HG02973 (cell line): Measurements from ENCODE around the gene BCL2.
A peak's percentile ranks its signal among the peaks of the same experiment; 100 is the strongest.

Experiments used
- ATAC-seq: cut with Tn5 transposase; IDR thresholded peaks from one replicate; pipeline ENCODE4 v1.9.1; 2021; ENCODE audit warnings: moderate library complexity; ENCODE audit not compliant: unreplicated experiment

Gene BCL2

DNA sequence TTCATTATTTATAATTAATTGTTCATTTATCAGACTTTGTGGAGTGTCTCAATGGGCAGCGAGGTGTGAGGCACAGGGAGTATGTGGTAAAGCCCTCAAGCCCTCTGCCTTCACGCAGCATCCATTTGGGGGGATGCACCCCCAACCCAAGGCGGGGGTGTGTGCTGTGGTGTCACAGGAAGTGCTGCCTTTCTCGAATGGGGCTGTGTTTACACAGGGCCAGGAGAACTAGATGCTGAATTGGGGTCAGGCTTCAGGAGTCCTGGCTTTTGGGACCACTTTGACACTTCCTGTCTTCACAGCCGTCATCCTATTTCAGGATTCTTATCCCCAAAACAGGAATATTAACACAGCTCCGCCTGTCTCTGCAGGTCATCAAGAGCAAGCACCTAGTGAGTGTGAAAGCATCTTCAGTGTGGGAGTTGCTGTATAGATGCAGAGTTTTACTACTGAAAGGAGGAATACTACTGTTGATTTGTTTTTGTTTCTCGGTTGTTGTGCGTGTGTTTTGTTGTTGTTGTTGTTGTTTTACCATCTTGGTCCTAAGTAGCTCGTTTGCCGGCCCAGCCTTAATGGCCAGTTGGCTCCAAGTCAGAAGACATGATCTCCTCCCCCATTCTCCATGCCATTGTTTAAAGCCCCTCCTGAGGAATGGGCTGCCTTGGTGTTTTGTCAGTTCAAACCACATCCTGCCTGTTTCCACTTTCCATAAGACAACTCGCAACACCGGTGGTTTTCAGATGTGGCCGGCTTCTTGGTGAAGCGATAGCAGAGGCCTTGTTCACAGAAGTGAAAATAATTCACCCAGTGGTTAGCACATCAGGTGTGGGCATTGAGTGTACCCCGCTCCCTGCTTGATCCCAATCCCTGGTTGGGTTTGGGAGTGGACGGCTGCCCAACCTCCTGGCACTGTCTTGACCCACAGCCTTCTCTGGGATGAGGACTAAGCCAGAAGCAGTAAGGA lies 221.3 kb downstream of the BCL2 start:
- ATAC-seq = peak; percentile 69

DNA sequence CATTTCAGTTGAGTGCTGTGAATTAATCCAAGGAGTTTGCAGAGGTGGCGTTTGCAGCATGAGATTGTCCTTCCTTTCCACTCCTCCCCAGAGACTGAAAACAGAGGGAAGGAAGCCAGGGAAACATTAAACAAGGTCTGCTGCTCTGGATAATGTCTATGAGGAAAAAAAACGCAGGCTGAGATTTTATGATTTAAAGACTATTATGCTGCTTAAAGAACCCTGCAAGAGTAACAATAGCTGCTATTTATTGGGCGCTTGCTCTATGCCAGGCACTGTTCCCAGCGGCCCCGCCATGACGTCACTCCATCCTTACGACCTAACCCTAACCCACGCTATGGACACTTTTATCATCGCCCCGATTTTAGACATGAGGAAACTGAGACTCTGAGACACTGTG lies 222.4 kb downstream of the BCL2 start:
- no peak for ATAC-seq

DNA sequence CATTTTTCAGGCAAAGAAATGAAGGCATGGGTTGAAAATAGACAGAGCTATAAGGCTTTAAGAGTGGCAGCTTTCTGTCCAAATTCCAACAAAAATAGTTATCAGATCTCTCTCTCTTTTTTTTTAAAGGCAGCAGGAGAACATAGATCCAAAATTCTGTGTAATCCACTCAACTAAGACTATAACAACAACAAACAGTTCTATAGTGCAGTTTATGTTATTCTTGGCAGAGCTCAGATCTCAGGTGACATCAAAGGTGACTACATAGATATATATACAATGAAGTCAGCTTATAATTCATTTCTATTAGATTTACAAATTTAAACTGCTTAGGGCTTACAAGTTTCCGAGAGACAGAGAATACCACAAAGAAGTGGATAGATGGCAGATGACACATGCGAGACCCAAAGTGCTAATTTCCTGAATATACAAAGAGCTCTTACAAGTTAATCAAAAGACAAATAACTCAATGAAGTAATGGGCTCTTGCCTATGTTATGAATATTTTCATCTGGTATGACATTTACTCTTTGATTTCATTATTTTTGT lies 223.2 kb downstream of the BCL2 start:
- no peak for ATAC-seq

DNA sequence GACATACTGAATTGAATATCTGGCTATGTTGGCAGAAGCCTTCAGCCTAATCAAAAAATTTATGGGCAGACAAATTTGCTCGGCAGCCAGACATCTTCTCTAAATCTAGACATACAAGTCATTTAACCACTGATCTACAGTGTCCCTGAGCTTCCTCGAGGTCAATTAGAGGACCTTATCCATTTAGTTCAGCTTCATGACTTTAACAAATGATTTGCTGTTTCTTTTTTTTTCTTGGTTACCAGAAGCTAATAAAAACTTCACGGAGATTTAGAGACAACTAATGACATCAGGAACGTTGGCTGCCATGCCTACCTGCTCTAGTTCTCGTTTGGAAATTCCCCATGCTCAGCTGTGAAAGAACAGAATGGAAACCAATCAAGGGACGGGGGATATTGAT lies 223.8 kb downstream of the BCL2 start:
- ATAC-seq = no peak

DNA sequence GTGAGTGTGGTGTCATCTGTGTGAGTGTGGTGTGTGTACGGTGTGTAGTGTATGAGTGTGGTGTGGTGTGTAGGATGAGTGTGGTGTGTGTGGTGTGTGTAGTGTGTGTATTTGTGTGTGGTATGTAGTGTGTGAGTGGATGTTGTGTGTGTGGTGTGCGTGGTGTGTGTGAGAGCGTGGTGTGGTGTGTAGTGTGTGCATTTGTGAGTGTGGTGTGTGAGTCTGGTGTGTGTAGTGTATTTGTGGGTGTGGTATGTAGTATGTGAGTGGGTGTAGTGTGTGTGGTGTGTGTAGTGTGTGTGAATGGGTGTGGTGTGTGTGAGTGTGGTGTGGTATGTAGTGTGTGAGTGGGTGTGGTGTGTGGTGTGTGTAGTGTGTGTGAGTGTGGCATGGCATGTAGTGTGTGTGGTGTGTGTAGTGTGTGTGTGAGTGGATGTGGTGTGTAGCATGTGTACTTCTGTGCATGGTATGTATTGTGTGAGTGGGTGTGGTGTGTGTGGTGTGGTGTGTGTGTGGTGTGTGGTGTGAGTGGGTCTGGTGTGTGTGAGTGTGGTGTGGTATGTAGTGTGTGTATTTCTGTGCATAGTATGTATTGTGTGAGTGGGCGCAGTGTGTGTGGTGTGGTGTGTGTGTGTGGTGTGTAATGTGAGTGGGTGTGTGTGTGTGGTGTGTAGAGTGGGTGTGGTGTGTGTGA lies 227.8 kb downstream of the BCL2 start:
- ATAC-seq = no peak

DNA sequence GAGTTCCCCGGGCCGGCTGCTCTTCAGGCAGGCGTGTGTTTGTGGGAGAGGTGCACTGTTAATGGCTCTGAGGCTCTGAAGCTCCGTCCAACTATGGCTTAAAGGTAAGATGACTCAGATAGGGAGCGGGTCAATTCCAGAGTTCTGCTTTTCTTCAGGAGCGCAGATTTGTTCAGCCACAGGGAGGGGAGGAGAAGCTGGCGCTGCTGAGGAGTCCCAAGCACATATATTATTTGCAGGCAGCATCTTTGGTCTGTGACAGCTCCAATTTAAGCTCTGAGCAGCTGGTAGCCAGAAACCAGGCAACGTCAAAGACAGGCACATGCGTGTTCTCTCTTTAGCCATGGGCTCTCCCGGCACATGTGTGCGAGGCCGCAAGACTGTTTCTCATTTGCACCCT lies 229.2 kb downstream of the BCL2 start:
- no peak for ATAC-seq

DNA sequence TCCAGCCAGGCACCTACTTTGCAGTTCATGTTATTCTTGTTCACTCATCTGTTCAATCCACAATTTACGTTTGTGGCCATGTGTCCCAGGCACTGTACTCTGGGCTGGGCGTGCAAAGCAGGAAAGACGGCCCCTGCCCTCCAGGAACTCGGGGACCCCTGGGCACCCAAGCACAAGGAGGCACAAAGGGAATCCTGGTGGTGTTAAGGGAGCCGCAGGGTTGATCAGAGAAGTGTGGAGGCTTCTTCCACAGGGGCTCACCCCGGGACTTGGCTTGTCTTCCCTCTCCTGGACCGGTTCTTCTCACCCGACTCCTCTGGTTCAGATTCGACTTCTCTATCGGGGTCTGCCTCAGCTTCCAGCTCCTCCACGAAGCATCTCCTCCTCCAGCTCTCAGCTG lies 230.5 kb downstream of the BCL2 start:
- no peak for ATAC-seq

DNA sequence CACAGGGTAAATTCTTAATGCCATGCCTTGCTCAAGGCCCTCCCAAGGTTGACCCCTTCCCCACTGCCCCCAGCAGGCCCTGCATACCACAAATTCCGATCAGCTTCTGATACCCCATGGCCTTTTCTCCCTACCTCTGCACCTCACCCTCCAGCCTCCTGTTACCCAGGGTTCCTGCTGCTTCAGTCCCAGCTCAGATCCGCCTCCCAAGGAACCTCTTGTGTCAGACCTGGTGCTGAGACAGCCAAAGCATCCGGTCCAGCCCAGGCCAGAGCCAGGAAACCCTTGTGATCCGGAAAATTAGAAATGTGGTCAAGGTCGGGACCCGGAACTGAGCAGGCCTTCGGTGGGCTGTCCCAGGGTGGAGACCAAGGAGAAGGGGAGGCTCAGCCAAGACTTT lies 231.3 kb downstream of the BCL2 start:
- no peak for ATAC-seq

DNA sequence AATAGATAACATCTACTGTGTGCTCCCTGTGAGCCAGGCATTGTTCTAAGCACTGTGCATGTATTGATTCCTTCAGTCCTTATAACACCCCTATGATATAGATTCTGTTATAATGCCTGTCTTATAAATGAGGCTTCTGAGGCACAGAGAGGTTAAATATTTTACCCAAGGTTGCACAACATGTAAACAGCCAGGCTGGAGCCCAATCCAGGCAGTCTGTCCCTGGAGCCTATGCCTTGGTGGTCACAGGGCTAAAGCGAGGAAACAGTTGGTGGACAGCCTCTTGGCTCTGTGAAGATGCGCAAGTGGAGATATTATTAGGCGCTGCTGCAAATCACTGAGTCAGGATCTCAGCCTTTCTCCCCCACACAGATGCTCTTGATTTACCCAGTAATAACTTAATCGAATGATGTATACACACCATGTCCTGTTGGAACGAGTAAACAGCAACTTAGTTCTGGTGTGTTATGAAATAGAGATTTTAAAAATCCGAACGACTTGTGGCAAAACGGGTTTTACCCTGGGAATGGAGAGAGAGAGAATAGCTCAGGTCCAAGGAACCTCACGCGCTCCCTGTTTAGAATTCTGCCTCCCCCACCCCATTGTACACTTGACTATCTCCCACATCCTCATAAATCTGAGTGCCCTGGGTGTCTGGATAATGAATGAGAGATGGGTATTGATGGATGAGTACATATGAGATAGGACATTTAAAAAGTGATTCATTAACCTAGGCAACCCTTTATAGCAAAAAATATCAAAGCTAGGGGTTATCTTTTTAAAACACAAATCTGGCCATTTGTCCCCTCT lies 231.9 kb downstream of the BCL2 start:
- ATAC-seq = no peak

DNA sequence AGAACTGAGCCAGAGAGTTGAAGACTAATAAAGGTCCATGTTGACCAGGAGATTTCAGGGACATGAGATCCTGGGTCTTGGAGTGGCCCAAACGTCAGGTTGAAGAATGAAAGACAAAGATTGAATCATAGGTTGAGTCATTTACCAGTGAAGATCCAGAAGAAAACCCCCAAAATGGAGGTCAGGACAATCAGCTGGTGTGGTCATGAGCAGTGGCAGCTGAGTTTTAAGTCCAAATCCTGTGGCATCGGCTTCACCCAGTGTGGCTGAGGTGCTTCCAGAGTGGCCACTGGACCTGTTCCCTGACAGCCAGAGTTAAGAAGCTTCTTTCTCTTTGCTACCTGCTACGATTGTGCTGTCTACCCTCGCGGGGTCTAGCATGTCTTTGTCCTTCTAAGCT lies 234.0 kb downstream of the BCL2 start:
- ATAC-seq = no peak

DNA sequence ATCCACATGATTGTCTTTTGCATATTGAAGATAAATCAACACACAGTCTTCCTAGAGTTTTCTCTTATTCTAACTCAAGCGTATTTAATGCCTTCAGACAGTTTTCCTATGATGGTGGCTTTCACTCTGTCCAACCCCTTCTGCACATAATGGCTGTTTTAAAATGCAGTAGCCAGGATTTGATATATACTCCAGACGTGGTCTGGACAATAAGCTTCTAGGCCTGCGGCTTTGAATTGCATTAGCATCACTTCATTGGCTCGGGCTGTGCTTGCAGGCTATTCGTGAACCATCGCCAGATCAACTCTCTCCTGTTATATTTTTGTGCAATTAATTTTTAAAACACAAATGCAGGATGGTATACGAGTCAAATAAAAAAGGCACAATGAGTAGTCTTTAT lies 235.3 kb downstream of the BCL2 start:
- no peak for ATAC-seq

DNA sequence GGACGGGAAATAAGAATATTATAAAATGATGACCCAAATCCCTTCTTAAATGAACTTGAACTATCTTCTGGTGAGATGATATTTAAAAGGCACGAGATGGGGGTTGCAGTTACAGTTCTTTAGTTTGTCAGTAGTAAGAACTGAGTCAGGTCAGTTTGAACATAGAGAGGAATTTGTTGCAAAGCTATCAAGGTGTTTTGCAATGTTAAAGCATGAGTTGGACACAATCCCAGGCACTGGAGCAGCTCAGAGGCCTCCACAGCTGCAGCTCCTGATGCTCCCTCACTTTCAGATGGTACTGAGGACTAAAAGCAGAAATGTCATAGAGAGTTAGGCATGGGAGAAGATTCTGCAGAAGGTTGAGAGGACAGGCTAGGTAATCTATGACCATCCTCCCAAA lies 236.0 kb downstream of the BCL2 start:
- ATAC-seq = no peak

DNA sequence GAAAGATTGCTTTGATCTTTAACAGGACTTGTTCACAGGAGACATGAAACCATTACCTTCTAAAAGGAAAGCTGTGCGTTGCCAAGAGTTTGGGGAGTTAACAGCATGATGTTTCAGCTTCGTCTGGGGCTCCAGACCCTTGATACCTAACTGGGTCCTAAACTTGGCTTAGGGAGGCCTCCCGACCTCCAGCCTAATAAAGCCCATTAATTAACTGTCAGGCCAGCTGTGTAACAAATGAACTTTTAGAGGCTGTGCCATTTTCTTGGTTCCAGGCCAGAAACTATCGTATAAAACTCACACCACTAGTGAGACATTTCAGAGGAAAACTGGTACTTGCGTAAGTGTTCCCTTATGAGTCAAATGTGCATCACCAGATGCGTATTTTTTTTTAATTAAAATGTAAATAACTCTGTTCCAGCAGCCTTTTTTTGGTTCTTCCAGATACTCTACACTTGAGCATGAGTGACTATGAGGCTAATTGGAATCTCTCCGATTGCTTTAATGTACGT lies 236.5 kb downstream of the BCL2 start:
- no peak for ATAC-seq

DNA sequence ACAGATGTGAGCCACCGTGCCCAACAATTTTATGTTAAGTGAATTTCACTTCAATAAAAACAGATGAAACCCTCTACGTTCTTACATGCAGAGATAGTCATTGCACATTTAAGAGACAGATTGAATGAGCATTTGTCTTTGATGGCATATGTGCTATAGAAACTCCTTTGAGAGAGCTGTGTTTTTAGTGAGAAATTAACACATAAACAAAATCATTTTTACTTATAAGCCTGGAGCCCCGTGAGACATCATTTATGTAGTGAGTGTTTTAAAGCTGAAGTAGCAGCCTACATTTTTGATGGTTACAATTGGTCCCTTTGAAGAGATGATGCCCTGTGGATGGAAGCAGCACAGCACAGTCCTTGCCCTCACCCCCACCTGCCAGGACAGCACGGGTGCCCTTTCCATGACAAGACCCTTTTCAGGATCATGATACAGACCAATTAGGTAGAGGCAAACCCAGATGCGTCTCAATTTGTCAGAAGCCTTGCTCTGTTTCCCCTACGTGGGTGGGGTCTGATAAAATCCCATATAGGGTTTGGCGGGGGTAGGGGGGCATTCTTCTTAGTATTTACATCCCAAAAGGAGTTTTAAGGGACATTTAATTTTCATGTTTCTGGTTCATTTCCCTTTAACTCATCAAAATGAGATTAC lies 237.1 kb downstream of the BCL2 start:
- no peak for ATAC-seq

DNA sequence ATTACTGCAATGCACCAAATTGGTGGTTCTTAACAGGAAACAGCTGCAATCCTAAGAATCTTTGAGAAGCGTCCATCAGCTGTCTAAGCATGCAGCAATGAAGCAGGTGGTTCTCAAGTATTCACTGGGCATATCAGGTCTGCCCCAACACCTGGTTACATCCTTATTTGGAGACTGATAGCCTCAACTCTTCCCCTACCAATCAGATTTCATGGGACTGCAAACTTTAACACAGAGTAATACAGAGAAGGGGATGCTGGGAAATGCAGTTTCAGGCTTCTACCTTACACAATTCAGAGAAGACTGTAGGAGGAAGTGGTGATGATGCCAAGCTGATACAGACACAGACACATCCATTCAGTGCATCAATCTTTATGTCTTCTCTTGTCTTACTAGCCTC lies 240.5 kb downstream of the BCL2 start:
- peak; percentile 28 for ATAC-seq

DNA sequence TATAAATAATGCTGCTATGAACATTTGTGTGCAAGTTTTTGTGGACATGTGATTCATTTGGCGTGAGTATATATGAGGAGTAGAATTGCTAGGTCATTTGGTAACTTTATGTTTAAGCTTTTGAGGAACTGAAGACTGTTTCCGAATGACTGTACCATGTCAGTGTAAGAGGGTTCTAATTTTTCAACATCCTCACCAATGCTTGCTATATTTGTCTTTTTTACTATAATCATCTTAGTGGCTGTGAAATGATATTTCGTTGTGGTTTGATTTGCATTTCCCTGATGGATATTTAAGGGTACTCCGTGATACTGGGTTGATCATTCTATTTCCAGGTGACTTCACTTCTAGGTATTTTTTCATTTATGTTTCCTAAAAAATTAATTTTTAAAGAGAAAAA lies 241.1 kb downstream of the BCL2 start:
- peak; percentile 85 for ATAC-seq

DNA sequence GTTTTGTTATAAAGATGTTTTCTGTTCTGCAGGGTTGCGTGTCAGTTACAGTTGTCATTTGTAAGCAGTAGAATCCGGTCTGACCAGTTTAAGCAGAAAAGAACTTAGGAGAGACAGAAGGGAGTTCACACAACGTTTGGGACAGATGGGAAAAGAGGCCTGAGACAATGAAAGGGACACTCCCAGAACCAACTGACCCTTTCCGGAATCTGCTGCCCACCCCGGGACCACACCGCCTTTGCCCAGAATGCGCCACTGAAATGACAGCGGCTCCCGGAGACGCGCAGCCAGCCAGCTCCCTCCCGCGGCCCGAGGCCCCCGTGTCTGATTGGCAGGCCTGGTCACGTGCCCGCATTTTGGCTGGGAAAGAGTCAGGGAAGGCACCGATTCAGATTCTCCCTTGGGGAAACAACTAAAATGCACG lies 244.6 kb downstream of the BCL2 start:
- peak; percentile 38 for ATAC-seq

DNA sequence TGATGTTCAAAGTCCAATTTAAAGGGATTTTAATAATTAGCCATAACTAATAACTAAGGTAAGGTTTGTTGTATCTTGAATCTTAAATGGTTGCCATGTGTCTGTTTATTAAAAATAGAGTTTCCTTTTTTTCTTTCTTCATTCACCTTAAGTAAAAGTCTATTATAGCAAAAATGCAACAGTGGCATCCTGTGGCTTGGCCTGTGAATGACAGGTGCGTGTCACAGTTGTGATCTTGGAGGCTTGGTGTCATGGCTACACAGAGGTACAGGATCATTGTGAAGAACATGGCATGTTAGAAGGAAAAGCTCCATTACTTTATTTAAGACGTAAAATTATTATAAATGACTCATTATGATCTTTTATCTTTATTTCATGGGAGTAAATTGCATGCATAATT lies 246.1 kb downstream of the BCL2 start:
- ATAC-seq = peak; percentile 46
